ENCODE measurements around the gene CCL21. TPM values are rescaled to one million over a fixed set of nuclear protein-coding genes. Genes with fewer than 3 reads are reported as not detected.

The CCL21 gene
- polyA plus RNA-seq, 3 donors, result 11.6 to 362 (median 74.7) TPM

GRCh38 chr9:34714007-34714406, 4.1 kb upstream of the CCL21 start:
- H3K27ac ChIP-seq (ENCODE audit: low read depth, low read length), result no peak overlapping the region

DNA sequence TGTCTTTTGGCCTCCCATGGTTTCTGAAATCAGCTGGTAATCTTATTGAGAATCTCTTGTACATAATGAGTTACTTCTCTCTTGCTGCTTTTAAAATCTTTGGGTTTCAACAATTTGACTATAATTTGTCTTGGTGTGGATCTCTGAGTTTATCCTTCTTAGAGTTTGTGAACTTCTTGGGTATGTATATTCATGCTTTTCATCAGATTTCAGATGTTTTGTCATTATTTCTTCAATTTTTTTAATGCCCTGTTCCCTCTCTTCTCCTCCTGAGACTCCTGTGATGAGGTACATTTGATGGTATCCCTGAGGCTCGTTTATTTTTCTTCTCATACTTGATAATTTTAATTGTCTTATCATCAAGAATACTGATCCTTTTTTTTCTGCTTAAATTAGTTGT, 2.2 kb upstream of the CCL21 start:
- 62 to 82% (median 79%) methylated on average over 1 of the region's 1 CpG for WGBS, 3 donors
- H3K27ac ChIP-seq (ENCODE audit: low read depth, low read length), result no peak overlapping the region

- WGBS, 3 donors, result 88 to 91% (median 90%) methylated on average over 9 of the region's 9 CpGs
These were observed 549 bp downstream of the CCL21 start for GRCh38 chr9:34709196-34709978.

GRCh38 chr9:34707130-34707529, 2.8 kb downstream of the CCL21 start:
- H3K27ac ChIP-seq (ENCODE audit: low read depth, low read length), result no peak overlapping the region
- WGBS, 3 donors, result 84 to 93% (median 91%) methylated on average over 2 of the region's 2 CpGs

More at GRCh38 chr9:34709196-34709978, 549 bp downstream of the CCL21 start:
- no peak overlapping the region for H3K27ac ChIP-seq (ENCODE audit: low read depth, low read length)

GRCh38 chr9:34701769-34702736, 7.9 kb downstream of the CCL21 start:
- WGBS, 3 donors, result 2 to 4% (median 3%) methylated on average over 27 to 30 of the region's 30 CpGs
- H3K27ac ChIP-seq (ENCODE audit: low read depth, low read length), result no peak overlapping the region

GRCh38 chr9:34701023-34701768, 8.7 kb downstream of the CCL21 start:
- H3K27ac ChIP-seq (ENCODE audit: low read depth, low read length), result no peak overlapping the region
- 7 to 9% (median 9%) methylated on average over 44 to 52 of the region's 52 CpGs for WGBS, 3 donors

- no peak overlapping the region for H3K27ac ChIP-seq (ENCODE audit: low read depth, low read length)
These were observed 15.1 kb downstream of the CCL21 start for GRCh38 chr9:34694811-34695210.

DNA sequence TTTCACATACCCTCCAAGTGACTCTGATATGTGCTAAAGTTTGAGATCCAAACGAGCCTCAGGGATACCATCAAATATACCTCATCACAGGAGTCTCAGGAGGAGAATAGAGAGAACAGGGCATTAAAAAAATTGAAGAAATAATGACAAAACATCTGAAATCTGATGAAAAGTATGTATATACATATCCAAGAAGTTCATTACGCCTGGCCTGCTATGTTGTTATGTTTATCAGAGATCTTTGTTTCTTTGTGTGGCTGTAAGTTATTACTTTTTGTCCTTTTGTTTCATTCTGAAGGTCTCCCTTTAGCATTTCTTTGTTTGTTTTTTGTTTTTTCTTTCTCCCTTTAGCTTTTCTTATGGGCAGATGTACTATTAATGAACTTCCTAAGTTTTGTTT, 16.4 kb downstream of the CCL21 start:
- 72 to 83% (median 75%) methylated on average over 2 of the region's 2 CpGs for WGBS, 3 donors
- no peak overlapping the region for H3K27ac ChIP-seq (ENCODE audit: low read depth, low read length)

DNA sequence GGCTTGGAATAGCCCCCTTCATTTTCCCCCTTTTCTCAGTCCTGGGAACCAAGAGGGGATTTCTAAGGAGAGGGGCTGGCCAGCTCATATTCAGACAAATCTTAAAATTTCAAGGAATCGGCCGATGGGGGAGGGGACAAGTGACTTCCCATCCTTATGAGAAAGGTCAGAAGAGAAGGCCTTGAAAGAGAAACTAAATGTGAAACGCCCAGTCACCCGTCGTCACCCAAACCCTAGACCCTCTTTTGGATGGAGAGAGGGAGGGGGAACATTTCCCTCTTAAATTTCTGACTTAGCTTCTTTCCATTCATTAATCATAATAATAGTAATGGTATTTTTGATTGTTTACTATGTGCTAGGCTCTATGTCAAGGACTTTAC, 18.0 kb downstream of the CCL21 start:
- H3K27ac ChIP-seq (ENCODE audit: low read depth, low read length), result no peak overlapping the region
- WGBS, 3 donors, result 72 to 86% (median 84%) methylated on average over 5 of the region's 5 CpGs

DNA sequence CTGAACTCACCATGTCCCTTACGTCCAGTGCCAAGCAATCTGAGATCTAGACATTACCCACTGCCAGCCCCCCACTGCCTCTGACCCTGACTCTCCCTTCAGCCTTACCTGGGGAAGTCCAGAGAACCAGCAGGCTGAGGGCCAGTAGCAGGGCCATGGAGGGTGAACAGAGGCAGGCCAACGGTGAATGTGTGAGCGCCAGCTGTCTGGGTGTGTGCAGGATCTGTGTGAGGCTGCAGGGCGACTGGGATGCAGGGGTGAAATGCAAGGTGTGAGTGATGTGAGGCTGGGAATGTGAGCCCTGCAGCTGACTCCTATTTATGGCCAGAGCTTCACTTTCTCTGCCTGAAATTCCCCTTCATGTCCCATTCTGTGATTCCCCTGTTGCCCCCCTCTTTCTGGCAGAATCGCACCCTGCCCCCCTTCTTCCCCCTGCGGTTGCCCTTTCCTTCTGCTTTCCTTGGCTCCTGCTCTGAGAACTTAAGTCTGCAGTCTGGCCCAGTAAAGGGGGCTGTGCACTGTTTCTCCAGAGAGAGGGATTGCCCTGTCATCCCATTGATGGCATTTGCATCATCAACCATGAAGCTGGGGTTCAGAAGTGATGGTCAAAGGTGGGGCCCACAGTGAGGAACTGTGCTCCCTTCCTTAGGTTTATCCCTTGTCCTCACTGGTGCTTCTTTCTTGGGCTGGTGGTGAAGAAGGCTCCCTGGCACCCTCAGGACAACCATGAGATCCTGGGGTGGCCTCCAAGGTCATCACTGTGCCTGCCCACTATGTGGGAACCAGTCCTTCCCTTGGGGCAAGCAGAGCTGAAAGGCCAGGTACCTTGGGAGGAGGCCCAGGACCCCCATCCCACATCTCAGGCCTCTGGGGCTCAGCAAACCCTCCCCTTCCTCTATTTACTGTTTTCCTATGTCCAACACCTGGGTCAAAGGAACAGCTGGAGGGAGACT, 18.7 kb downstream of the CCL21 start, which contains the start of gene CCL19:
Gene CCL19 (minus strand): TSS at position 294 of the 953 bp plus-strand sequence. CDS start 137 bp downstream, at position 157.
- 49 to 82% (median 62%) methylated on average over 6 of the region's 6 CpGs for WGBS, 3 donors
- no peak within 1 kb of the TSS for H3K27ac ChIP-seq (ENCODE audit: low read depth, low read length)

DNA sequence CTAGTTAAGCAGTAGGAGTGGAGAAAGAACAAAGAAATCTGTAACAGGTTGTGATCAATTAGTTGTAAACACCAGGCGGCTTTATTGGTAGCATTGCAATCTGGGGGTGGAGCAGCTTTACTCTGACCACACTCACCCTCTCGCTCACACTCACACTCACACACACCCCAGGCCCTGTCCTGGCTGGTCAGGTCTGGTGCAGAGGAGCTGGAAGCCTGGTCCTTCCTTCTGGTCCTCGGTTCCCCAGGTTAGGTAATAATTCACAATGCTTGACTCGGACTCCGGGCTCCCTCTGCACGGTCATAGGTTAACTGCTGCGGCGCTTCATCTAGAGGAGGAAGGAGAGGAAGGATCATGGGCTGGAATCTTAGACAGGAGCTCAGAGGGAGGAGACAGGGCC, 20.4 kb downstream of the CCL21 start:
- no peak overlapping the region for H3K27ac ChIP-seq (ENCODE audit: low read depth, low read length)
- WGBS, 3 donors, result 67 to 82% (median 78%) methylated on average over 8 of the region's 8 CpGs

GRCh38 chr9:34689116-34689470, 20.8 kb downstream of the CCL21 start:
- WGBS, 3 donors, result 74 to 90% (median 90%) methylated on average over 4 of the region's 4 CpGs
- no peak overlapping the region for H3K27ac ChIP-seq (ENCODE audit: low read depth, low read length)

DNA sequence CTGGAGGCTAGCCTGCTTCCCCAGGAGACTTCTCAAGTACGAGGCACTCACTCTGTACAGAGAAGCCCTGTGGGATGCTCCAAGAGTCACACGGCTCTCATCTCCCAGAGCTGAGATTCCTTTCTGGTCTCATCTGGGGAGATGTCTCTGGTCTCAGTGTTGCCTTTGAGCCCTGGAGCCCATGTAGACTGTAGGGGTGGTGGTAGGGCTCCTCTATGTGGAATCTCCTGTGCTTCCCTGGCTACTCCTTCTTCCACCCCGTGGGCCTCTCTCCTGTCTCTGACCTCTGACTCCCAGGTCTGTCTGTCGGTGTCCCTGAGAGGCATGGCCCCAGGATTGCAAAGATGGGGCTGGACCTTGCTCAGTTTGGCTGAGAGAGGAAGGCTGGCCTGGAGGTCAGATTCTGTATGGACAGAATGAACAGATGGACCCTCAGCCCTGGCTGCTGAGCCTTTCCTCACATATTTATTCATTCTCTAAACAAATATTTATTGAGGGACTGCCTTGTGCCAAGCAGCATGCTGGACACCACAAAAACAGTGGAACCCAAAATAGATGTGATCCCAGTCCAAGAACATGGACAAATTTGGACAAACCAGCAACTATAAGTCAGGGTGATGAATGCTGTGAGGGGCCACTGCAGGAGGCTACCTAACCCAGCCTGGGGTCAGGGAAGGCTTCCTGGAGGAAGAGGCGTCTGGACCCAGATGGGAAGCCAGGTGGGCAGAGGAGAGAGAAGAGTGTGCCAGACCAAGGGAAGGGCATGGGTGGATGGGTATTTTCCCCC, 21.4 kb downstream of the CCL21 start:
- H3K27ac ChIP-seq (ENCODE audit: low read depth, low read length), result no peak overlapping the region
- WGBS, 3 donors, result 67 to 76% (median 73%) methylated on average over 4 to 5 of the region's 5 CpGs

DNA sequence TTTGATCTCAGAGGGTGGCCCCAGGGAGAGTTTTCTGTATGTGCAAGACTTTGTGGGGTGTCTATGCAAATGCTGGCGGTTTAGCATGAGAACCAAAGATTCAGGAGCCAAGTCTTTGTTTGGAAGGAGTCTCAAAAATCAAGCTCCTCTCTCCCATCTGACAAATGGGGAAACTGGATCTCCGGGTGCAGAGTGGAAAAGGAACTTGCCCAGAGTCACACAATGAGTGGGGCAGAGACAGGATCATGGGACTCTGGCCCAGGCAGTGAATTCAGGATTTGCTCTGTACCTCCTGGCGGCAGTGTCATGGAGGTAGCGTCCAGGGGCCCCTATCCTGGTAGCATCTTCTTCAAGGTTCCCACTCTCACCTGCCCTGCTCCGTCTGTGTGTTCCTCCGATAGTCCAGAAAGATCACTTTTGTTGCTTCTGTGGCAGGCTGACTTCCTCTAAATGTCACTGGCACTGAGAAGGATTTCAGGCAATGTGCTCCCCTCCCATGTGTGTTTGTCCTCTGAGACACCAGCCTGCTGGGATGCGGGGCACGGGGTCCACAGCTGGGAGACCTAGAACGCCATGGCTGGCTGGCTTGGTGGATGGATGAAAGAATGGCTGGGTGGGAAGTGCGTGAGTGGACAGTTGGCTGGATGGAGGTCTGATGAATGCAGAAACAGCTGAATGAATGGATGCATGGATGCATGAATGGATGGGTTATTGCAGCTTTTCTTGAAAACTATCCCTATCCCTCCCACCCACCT, 22.5 kb downstream of the CCL21 start:
- WGBS, 3 donors, result 82 to 89% (median 86%) methylated on average over 10 of the region's 10 CpGs
- no peak overlapping the region for H3K27ac ChIP-seq (ENCODE audit: low read depth, low read length)

GRCh38 chr9:34686732-34687131, 23.2 kb downstream of the CCL21 start:
- WGBS, 3 donors, result 25 to 79% (median 32%) methylated on average over 1 of the region's 1 CpG
- no peak overlapping the region for H3K27ac ChIP-seq (ENCODE audit: low read depth, low read length)

DNA sequence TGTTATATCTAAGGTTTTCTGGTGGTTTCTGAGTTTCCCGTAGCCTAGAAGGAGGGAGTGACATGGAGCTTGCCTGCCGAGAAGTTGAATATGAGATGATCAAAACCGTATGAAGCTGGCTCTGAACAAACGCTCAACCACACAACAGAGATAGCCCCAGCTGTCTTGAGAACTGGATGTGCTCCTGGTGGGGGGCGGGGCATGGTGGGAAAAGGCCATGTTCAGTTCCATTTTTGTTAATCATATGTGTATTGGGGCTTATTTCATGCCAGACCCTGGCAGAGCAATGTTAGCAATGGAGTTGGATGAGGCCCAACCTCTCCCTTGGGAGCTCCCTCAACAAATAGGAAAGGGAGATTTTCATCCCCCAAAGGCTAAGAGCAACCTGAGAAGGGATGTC, 23.7 kb downstream of the CCL21 start:
- H3K27ac ChIP-seq (ENCODE audit: low read depth, low read length), result no peak overlapping the region
- WGBS, 3 donors, result 74 to 76% (median 76%) methylated on average over 5 of the region's 5 CpGs

All from adipose tissue (tissue), 3 donors.